SJCRH30 (cell line): ENCODE measurements around the gene PTGFR. TPM values are rescaled to one million over a fixed set of nuclear protein-coding genes. Genes with fewer than 3 reads are reported as not detected.
A peak's percentile ranks its signal among the peaks of the same experiment; 100 is the strongest.

Source experiments
- DNase-seq, 2 experiments: peaks; one replicate each; pipeline ENCODE4 v3.0.0-alpha.2; 2015 to 2020
- H3K27ac ChIP-seq: fragments of 250-450 bp; sonication (Bioruptor Pico); 2 replicates; pipeline ENCODE4 v1.5.1; 2020; ENCODE audit warnings: mild to moderate bottlenecking, moderate library complexity
- H3K27me3 ChIP-seq: fragments of 250-450 bp; sonication (Bioruptor Pico); 2 replicates; pipeline ENCODE4 v1.5.1; 2020; ENCODE audit warnings: mild to moderate bottlenecking, moderate library complexity
- H3K36me3 ChIP-seq: fragments of 250-450 bp; sonication (Bioruptor Pico); 2 replicates; pipeline ENCODE4 v1.5.1; 2020; ENCODE audit warnings: mild to moderate bottlenecking, moderate library complexity
- H3K4me1 ChIP-seq: fragments of 250-450 bp; sonication (Bioruptor Pico); 2 replicates; pipeline ENCODE4 v1.5.1; 2020; ENCODE audit warnings: mild to moderate bottlenecking, moderate library complexity
- H3K4me3 ChIP-seq: fragments of 250-450 bp; sonication (Bioruptor Pico); 2 replicates; pipeline ENCODE4 v1.5.1; 2020; ENCODE audit warnings: mild to moderate bottlenecking, moderate library complexity
- H3K9me3 ChIP-seq: fragments of 250-450 bp; sonication (Bioruptor Pico); replicated peaks from 2 replicates; pipeline ENCODE4 v1.5.1; 2020; ENCODE audit warnings: mild to moderate bottlenecking, moderate library complexity
- total RNA-seq: library from RNA; depleted of rRNA; stranded (reverse); fragments of >200 nt; shearing (Covaris generic); gene quantifications from 2 replicates; pipeline ENCODE4 v1.2.3, GENCODE V29; 2014; rRNA removed

PTGFR gene
- not detected in 2 replicates for total RNA-seq

- Histone ChIP-seq H3K4me3 (no peak within 1 kb of the TSS), H3K27ac (no peak within 1 kb of the TSS), H3K27me3 (no peaks in the 10 kb centered on the region), H3K4me1 (no peaks in the 10 kb centered on the region), H3K9me3 (no peaks in the 10 kb centered on the region), H3K36me3 (no peaks in the 10 kb centered on the region)
- DNase-seq: no peak
Observed at GRCh38 chr1:78490861-78491450, at the start of gene PTGFR. Gene PTGFR, plus strand, starts transcription at chr1:78490974. Its CDS starts 1,770 bp downstream, at chr1:78492744.

- Histone ChIP-seq H3K4me3 (no peak overlapping the region), H3K4me1 (no peaks in the 10 kb centered on the region), H3K36me3 (no peaks in the 10 kb centered on the region), H3K27me3 (no peaks in the 10 kb centered on the region), H3K9me3 (no peaks in the 10 kb centered on the region), H3K27ac (no peak overlapping the region)
- no peak for DNase-seq
Observed at GRCh38 chr1:78441921-78442320, 48.9 kb upstream of the PTGFR start.

- Histone ChIP-seq H3K4me3 (no peak overlapping the region), H3K36me3 (no peaks in the 10 kb centered on the region), H3K27ac (no peak overlapping the region), H3K4me1 (no peaks in the 10 kb centered on the region), H3K27me3 (no peaks in the 10 kb centered on the region), H3K9me3 (no peaks in the 10 kb centered on the region)
- no peak for DNase-seq
Observed at GRCh38 chr1:78447086-78447485, 43.7 kb upstream of the PTGFR start.

GRCh38 chr1:78464449-78464891 lies 26.3 kb upstream of the PTGFR start:
- Histone ChIP-seq H3K27ac (no peak overlapping the region), H3K9me3 (no peaks in the 10 kb centered on the region), H3K4me3 (no peak overlapping the region), H3K27me3 (no peaks in the 10 kb centered on the region), H3K36me3 (no peaks in the 10 kb centered on the region), H3K4me1 (no peaks in the 10 kb centered on the region)
- no peak for DNase-seq

- no peak for DNase-seq
- no peak overlapping the region for H3K4me3 ChIP-seq
- no peaks in the 10 kb centered on the region for H3K9me3 ChIP-seq
Observed at GRCh38 chr1:78465143-78465542, 25.6 kb upstream of the PTGFR start.

GRCh38 chr1:78468521-78468920 lies 22.3 kb upstream of the PTGFR start:
- Histone ChIP-seq H3K27ac (no peak overlapping the region), H3K4me3 (no peak overlapping the region), H3K9me3 (no peaks in the 10 kb centered on the region), H3K4me1 (no peaks in the 10 kb centered on the region), H3K36me3 (no peaks in the 10 kb centered on the region), H3K27me3 (no peaks in the 10 kb centered on the region)
- no peak for DNase-seq

More at GRCh38 chr1:78465143-78465542, 25.6 kb upstream of the PTGFR start:
- Histone ChIP-seq H3K27ac (no peak overlapping the region), H3K27me3 (no peaks in the 10 kb centered on the region), H3K4me1 (no peaks in the 10 kb centered on the region), H3K36me3 (no peaks in the 10 kb centered on the region)

- Histone ChIP-seq H3K27ac (no peak overlapping the region), H3K4me1 (no peaks in the 10 kb centered on the region), H3K27me3 (no peaks in the 10 kb centered on the region), H3K36me3 (no peaks in the 10 kb centered on the region), H3K4me3 (no peak overlapping the region), H3K9me3 (no peaks in the 10 kb centered on the region)
- DNase-seq: no peak
Observed at GRCh38 chr1:78469576-78469975, 21.2 kb upstream of the PTGFR start.

- no peaks in the 10 kb centered on the region for H3K36me3 ChIP-seq
- DNase-seq: no peak
- H3K27ac ChIP-seq: no peak overlapping the region
- no peaks in the 10 kb centered on the region for H3K27me3 ChIP-seq
- no peaks in the 10 kb centered on the region for H3K4me1 ChIP-seq
- no peaks in the 10 kb centered on the region for H3K9me3 ChIP-seq
- H3K4me3 ChIP-seq: no peak overlapping the region
Observed at GRCh38 chr1:78471890-78472620, 18.7 kb upstream of the PTGFR start.

GRCh38 chr1:78472851-78473496 lies 17.8 kb upstream of the PTGFR start:
- H3K4me3 ChIP-seq: no peak overlapping the region
- DNase-seq: no peak
- H3K27ac ChIP-seq: no peak overlapping the region
- H3K9me3 ChIP-seq: no peaks in the 10 kb centered on the region
- H3K4me1 ChIP-seq: no peaks in the 10 kb centered on the region
- H3K27me3 ChIP-seq: no peaks in the 10 kb centered on the region
- no peaks in the 10 kb centered on the region for H3K36me3 ChIP-seq

GRCh38 chr1:78474092-78474491 lies 16.7 kb upstream of the PTGFR start:
- no peak overlapping the region for H3K4me3 ChIP-seq
- no peak overlapping the region for H3K27ac ChIP-seq
- no peaks in the 10 kb centered on the region for H3K4me1 ChIP-seq
- no peaks in the 10 kb centered on the region for H3K9me3 ChIP-seq
- H3K36me3 ChIP-seq: no peaks in the 10 kb centered on the region
- H3K27me3 ChIP-seq: no peaks in the 10 kb centered on the region
- no peak for DNase-seq

GRCh38 chr1:78475888-78476610 lies 14.7 kb upstream of the PTGFR start:
- H3K27ac ChIP-seq: no peak overlapping the region
- H3K36me3 ChIP-seq: no peaks in the 10 kb centered on the region
- H3K4me3 ChIP-seq: no peak overlapping the region
- no peaks in the 10 kb centered on the region for H3K4me1 ChIP-seq
- no peaks in the 10 kb centered on the region for H3K27me3 ChIP-seq
- DNase-seq: no peak
- no peaks in the 10 kb centered on the region for H3K9me3 ChIP-seq

- H3K4me1 ChIP-seq: no peaks in the 10 kb centered on the region
- no peaks in the 10 kb centered on the region for H3K36me3 ChIP-seq
- no peak overlapping the region for H3K27ac ChIP-seq
- no peaks in the 10 kb centered on the region for H3K27me3 ChIP-seq
- no peaks in the 10 kb centered on the region for H3K9me3 ChIP-seq
- H3K4me3 ChIP-seq: no peak overlapping the region
- peak; percentile 51 to 52 for DNase-seq
Observed at GRCh38 chr1:78483903-78484302, 6.9 kb upstream of the PTGFR start.

- Histone ChIP-seq H3K27me3 (no peaks in the 10 kb centered on the region), H3K4me1 (no peaks in the 10 kb centered on the region), H3K27ac (no peak overlapping the region), H3K9me3 (no peaks in the 10 kb centered on the region), H3K4me3 (no peak overlapping the region), H3K36me3 (no peaks in the 10 kb centered on the region)
- DNase-seq: no peak
Observed at GRCh38 chr1:78491451-78492071, 787 bp downstream of the PTGFR start.

- no peak for DNase-seq
- H3K36me3 ChIP-seq: no peaks in the 10 kb centered on the region
- no peaks in the 10 kb centered on the region for H3K4me1 ChIP-seq
- H3K27ac ChIP-seq: no peak overlapping the region
- H3K9me3 ChIP-seq: no peaks in the 10 kb centered on the region
- no peaks in the 10 kb centered on the region for H3K27me3 ChIP-seq
- no peak overlapping the region for H3K4me3 ChIP-seq
Observed at GRCh38 chr1:78492386-78492950, 1.7 kb downstream of the PTGFR start.
